Measurements from ENCODE around the gene ATP2A2.

GRCh38 chr12:110233212-110233903 lies 47.7 kb upstream of the ATP2A2 start:
- TF ChIP-seq CTCF (IDR thresholded peaks at IDR 0.05) (no peak), EZH2 (IDR thresholded peaks at IDR 0.05) (no peak), EZH2phosphoT487 (IDR thresholded peaks at IDR 0.05) (no peak)

All from neural progenitor cell (in vitro differentiated cells).